ENCODE data around the gene SAP25.

DNA sequence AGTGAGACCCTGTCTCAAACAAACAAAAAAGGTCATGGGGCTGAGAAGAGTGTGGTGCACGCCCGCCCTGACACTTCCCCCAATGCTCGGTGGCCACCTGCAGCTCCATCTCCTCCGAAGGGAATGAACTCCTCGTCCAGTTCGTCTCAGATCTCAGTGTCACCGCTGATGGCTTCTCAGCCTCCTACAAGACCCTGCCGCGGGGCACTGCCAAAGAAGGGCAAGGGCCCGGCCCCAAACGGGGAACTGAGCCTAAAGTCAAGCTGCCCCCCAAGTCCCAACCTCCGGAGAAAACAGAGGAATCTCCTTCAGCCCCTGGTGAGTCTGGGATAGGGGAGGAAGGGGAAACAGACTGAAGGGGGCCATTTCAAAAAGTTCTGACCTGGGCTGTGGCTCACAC is 32.6 kb upstream of the SAP25 start:
- TF ChIP-seq, protein P1, sequence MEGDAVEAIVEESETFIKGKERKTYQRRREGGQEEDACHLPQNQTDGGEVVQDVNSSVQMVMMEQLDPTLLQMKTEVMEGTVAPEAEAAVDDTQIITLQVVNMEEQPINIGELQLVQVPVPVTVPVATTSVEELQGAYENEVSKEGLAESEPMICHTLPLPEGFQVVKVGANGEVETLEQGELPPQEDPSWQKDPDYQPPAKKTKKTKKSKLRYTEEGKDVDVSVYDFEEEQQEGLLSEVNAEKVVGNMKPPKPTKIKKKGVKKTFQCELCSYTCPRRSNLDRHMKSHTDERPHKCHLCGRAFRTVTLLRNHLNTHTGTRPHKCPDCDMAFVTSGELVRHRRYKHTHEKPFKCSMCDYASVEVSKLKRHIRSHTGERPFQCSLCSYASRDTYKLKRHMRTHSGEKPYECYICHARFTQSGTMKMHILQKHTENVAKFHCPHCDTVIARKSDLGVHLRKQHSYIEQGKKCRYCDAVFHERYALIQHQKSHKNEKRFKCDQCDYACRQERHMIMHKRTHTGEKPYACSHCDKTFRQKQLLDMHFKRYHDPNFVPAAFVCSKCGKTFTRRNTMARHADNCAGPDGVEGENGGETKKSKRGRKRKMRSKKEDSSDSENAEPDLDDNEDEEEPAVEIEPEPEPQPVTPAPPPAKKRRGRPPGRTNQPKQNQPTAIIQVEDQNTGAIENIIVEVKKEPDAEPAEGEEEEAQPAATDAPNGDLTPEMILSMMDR (optimal IDR thresholded peaks at IDR 0.05 in 1 of 3, IDR thresholded peaks at IDR 0.05 in 1 of 3, conservative IDR thresholded peaks at IDR 0.05 in 1 of 3; ENCODE audit: extremely low read depth in 1 of 3, insufficient read depth in 2 of 3, low read length in 3 of 3): no peak
- TF ChIP-seq EZH2 (IDR thresholded peaks at IDR 0.05; ENCODE audit: low read length): no peak
